Stimulated activated CD4-positive, alpha-beta T cell treated with anti-CD3 and anti-CD28 coated beads, Interleukin-4, amount 100 ng/mL, for 48 hours (primary cell): Measurements from ENCODE around the gene PROSER3.

ENCODE experiments used
- DNase-seq, 2 donors: peaks; one replicate each; pipeline ENCODE4 v3.0.0-alpha.2; 2020; ENCODE audit warnings: low read depth in 2 of 2

Gene PROSER3

DNA sequence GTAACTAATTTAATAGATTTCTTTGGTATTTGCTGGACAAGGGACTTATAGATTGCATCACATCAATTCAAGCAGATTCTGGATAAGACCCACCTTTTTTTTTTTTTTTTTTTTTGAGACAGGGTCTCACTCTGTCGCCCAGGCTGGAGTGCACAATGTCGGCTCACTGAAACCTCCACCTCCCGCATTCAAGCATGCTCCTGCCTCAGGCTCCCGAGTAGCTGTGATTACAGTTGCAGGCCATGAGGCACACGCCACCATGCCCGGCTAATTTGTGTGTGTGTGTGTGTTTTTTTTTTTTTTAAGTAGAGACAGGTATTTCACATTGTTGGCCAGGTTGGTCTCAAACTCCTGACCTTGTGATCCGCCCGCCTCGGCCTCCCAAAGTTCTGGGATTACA, 58.9 kb downstream of the PROSER3 start:
- DNase-seq = no peak

DNA sequence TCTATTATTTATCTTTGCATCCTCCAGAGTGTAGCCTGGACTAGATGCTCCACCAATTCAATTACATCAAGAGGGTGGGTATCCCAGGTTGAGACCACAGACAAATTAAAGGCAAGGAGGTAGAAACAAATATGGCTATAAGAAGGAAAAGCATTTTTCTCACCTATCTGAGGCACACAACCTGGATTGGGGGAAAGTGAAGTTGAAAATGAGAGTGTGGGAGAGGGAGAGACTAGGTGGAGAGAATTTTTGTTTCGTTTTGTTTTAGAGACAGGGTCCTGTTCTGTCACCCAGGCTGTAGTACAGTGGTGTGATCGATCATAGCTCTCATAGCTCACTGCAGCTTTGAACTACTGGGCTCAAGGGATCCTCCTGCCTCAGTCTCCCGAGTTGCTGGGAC, 60.5 kb downstream of the PROSER3 start:
- no peak for DNase-seq
